ENCODE measurements around the gene OTULINL. TPM values are rescaled to one million over a fixed set of nuclear protein-coding genes. Genes with fewer than 3 reads are reported as not detected.

OTULINL gene
- total RNA-seq, 1 donor from 2014 or later: 0.73 TPM

DNA sequence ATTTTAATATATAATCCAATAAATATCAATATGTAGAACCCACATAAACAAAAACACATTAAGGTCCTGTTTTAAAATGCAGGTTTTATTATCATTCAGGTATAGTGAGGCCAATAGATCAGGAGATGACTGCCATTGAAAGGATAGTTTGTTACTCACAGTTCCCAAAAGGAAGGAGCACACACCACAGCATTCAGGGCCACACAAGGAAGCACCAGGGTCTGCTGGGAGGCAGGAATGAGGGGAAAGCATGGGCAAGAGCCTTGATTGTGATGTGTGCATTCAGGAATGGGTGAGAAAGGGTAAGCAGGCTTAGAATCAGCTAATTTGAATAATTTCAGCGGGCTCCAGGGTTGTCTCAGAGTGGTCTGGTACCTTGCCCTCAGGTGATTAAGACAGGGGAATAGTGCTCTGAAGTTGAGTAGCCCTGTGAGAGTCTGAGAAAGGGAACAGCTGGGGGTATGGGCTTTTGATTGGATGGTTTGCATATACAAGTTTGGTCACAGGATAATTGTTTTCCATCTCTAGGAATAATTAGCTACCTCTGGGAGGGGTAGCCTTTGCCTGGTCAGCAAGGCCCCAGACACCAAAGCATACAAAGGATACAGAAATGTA lies 63.1 kb downstream of the OTULINL start:
- TF ChIP-seq CTCF (IDR thresholded peaks at IDR 0.05): no peak
- peaks cover 2% of the 10 kb centered on the region for H3K4me1 Mint-ChIP-seq (ENCODE audit: unreplicated experiment)

DNA sequence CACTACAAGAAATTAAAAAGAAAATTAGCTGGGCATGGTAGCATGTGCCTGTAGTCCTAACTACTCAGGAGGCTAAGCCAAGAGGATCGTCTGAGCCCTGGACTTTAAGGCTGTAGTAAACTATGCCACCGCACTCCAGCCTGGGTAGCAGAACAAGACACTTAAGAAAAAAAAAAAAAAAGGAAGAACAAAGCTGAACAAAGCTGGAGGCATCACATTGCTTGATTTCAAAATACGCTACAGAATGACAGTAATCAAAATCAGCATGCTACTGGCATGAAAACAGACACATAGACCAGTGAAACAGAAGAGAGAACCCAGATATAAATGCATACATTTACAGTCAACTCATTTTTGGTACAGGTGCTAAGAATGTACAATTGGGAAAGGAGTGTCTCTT lies 68.5 kb downstream of the OTULINL start:
- H3K27me3 Mint-ChIP-seq (ENCODE audit: unreplicated experiment): peaks cover 59% of the 10 kb centered on the region
- no peak overlapping the region for H3K27ac Mint-ChIP-seq (ENCODE audit: unreplicated experiment)
- no peaks in the 10 kb centered on the region for H3K9me3 Mint-ChIP-seq (ENCODE audit: unreplicated experiment)
- no peak overlapping the region for H3K4me3 Mint-ChIP-seq (ENCODE audit: unreplicated experiment)
- TF ChIP-seq CTCF (IDR thresholded peaks at IDR 0.05): no peak
- DNase-seq (ENCODE audit: extremely low spot score, unreplicated experiment): no peak
- H3K36me3 Mint-ChIP-seq (ENCODE audit: unreplicated experiment): no peaks in the 10 kb centered on the region
- peaks cover 2% of the 10 kb centered on the region for H3K4me1 Mint-ChIP-seq (ENCODE audit: unreplicated experiment)

More for the DNA sequence above, 63.1 kb downstream of the OTULINL start:
- Mint-ChIP-seq H3K27ac (ENCODE audit: unreplicated experiment) (no peak overlapping the region), H3K4me3 (ENCODE audit: unreplicated experiment) (no peak overlapping the region), H3K9me3 (ENCODE audit: unreplicated experiment) (no peaks in the 10 kb centered on the region), H3K27me3 (ENCODE audit: unreplicated experiment) (peaks cover 55% of the 10 kb centered on the region), H3K36me3 (ENCODE audit: unreplicated experiment) (no peaks in the 10 kb centered on the region)
- no peak for DNase-seq (ENCODE audit: extremely low spot score, unreplicated experiment)

DNA sequence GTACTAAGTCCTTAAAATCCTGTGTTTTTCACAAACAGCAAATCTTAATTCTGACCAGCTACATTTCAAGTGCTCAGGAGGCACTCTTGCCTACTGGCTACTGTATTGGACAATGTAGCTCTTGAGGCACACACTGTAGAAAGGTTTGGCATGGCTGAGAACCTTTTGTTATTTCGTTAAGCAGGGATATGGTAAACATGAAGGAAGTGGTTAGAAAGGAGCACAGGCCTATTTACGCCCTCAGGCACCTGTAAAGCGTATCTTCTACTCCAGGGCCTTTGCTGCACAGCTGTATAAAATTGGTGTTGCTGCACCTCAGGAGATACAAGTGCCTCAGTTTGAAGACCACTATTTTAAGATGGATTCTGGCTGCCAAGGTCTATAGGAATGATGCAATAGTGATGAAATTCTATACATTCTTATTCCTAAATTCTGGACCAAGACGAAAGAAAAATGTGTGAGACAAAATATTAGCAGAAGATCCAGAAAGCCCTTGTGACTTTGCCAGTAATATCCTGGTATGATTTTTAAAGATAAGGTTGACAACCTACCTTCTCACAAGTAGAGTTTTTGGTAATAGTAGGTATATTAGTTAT lies 73.7 kb downstream of the OTULINL start:
- DNase-seq (ENCODE audit: extremely low spot score, unreplicated experiment): no peak
- peaks cover 40% of the 10 kb centered on the region for H3K27me3 Mint-ChIP-seq (ENCODE audit: unreplicated experiment)
- no peak overlapping the region for H3K27ac Mint-ChIP-seq (ENCODE audit: unreplicated experiment)
- H3K9me3 Mint-ChIP-seq (ENCODE audit: unreplicated experiment): no peaks in the 10 kb centered on the region
- no peak overlapping the region for H3K4me3 Mint-ChIP-seq (ENCODE audit: unreplicated experiment)
- peaks cover 2% of the 10 kb centered on the region for H3K4me1 Mint-ChIP-seq (ENCODE audit: unreplicated experiment)
- H3K36me3 Mint-ChIP-seq (ENCODE audit: unreplicated experiment): no peaks in the 10 kb centered on the region
- no peak for TF ChIP-seq CTCF (IDR thresholded peaks at IDR 0.05)

- DNase-seq (ENCODE audit: extremely low spot score, unreplicated experiment): no peak
- no peak overlapping the region for H3K27ac Mint-ChIP-seq (ENCODE audit: unreplicated experiment)
- TF ChIP-seq CTCF (IDR thresholded peaks at IDR 0.05): no peak
- H3K4me3 Mint-ChIP-seq (ENCODE audit: unreplicated experiment): no peak overlapping the region
- H3K27me3 Mint-ChIP-seq (ENCODE audit: unreplicated experiment): peaks cover 29% of the 10 kb centered on the region
- peaks cover 2% of the 10 kb centered on the region for H3K4me1 Mint-ChIP-seq (ENCODE audit: unreplicated experiment)
- H3K36me3 Mint-ChIP-seq (ENCODE audit: unreplicated experiment): no peaks in the 10 kb centered on the region
- H3K9me3 Mint-ChIP-seq (ENCODE audit: unreplicated experiment): no peaks in the 10 kb centered on the region
Observed at GRCh38 chr5:14656898-14657297, 75.3 kb downstream of the OTULINL start.

DNA sequence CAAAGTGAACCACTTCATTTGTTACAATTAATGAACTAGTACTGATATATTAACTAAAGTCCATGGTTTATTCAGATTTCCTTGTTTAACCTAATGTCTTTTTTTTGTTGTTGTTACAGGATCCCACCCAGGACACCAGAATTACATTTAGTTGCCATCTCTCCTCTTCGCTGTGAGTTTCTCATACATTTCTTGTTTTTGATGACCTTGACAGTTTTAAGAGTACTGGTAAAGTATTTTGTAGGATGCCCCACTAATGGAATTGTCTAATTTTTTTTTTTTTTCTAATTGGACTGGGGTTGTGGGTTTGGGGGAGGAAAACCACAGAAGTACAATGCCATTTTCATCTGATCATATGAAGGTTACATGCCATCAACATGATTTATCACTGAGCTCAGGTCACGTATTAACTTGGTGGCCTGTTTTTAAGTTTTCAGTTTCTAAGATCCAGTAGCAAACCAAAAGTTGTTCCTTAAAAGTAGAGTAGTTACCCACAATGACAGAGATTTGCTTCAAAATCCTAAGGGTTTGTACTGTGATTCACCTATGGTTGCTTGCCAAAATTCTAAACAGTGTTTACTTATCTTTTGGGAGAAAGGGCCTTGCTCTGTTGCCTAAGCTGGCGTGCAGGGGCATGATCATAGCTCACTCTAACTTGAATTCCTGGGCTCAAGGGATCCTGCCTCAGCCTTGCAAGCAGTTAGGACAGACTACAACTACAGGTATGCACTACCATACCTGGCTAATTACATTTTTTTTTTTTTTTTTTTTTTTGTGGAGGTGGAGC lies 78.4 kb downstream of the OTULINL start:
- no peaks in the 10 kb centered on the region for H3K9me3 Mint-ChIP-seq (ENCODE audit: unreplicated experiment)
- no peak for TF ChIP-seq CTCF (IDR thresholded peaks at IDR 0.05)
- peaks cover 6% of the 10 kb centered on the region for H3K27me3 Mint-ChIP-seq (ENCODE audit: unreplicated experiment)
- H3K36me3 Mint-ChIP-seq (ENCODE audit: unreplicated experiment): no peaks in the 10 kb centered on the region
- H3K27ac Mint-ChIP-seq (ENCODE audit: unreplicated experiment): no peak overlapping the region
- peaks cover 13% of the 10 kb centered on the region for H3K4me1 Mint-ChIP-seq (ENCODE audit: unreplicated experiment)
- no peak overlapping the region for H3K4me3 Mint-ChIP-seq (ENCODE audit: unreplicated experiment)
- DNase-seq (ENCODE audit: extremely low spot score, unreplicated experiment): no peak
